ENCODE results near the gene CYP4B1.
"Not testable (repeated sequence)": the region's sequence is repeated elsewhere in the genome, so short reads cannot be mapped to it uniquely, and the experiment has no call there.

The CYP4B1 gene

GRCh38 chr1:46817814-46818213, 19.0 kb downstream of the CYP4B1 start:
- no peaks in the 10 kb centered on the region for H3K9me3 Mint-ChIP-seq
- H3K27ac Mint-ChIP-seq, result no peak overlapping the region
- peaks cover 16% of the 10 kb centered on the region for H3K27me3 Mint-ChIP-seq
- no peaks in the 10 kb centered on the region for H3K36me3 Mint-ChIP-seq (ENCODE audit: low read depth)
- H3K4me3 Mint-ChIP-seq, result no peak overlapping the region
- no peak for DNase-seq
- no peaks in the 10 kb centered on the region for H3K4me1 Mint-ChIP-seq (ENCODE audit: low read depth)

GRCh38 chr1:46818591-46818990, 19.7 kb downstream of the CYP4B1 start:
- Mint-ChIP-seq H3K4me1 (ENCODE audit: low read depth) (no peaks in the 10 kb centered on the region), H3K36me3 (ENCODE audit: low read depth) (no peaks in the 10 kb centered on the region), H3K9me3 (no peaks in the 10 kb centered on the region), H3K27me3 (peaks cover 16% of the 10 kb centered on the region), H3K4me3 (no peak overlapping the region), H3K27ac (no peak overlapping the region)
- no peak for DNase-seq

GRCh38 chr1:46819335-46819734, 20.5 kb downstream of the CYP4B1 start:
- no peaks in the 10 kb centered on the region for H3K36me3 Mint-ChIP-seq (ENCODE audit: low read depth)
- H3K4me3 Mint-ChIP-seq, result no peak overlapping the region
- DNase-seq, result no peak
- H3K27me3 Mint-ChIP-seq, result peaks cover 16% of the 10 kb centered on the region
- no peaks in the 10 kb centered on the region for H3K4me1 Mint-ChIP-seq (ENCODE audit: low read depth)
- H3K27ac Mint-ChIP-seq, result no peak overlapping the region
- no peaks in the 10 kb centered on the region for H3K9me3 Mint-ChIP-seq

- Mint-ChIP-seq H3K4me3 (no peak overlapping the region), H3K4me1 (ENCODE audit: low read depth) (no peaks in the 10 kb centered on the region), H3K27ac (no peak overlapping the region), H3K9me3 (no peaks in the 10 kb centered on the region), H3K36me3 (ENCODE audit: low read depth) (no peaks in the 10 kb centered on the region), H3K27me3 (peaks cover 16% of the 10 kb centered on the region)
- no peak for DNase-seq
Measured at GRCh38 chr1:46820076-46820475, 21.2 kb downstream of the CYP4B1 start.

- H3K9me3 Mint-ChIP-seq, result no peaks in the 10 kb centered on the region
- H3K27me3 Mint-ChIP-seq, result peaks cover 16% of the 10 kb centered on the region
- no peak overlapping the region for H3K27ac Mint-ChIP-seq
- no peak for DNase-seq
- H3K4me1 Mint-ChIP-seq (ENCODE audit: low read depth), result no peaks in the 10 kb centered on the region
- H3K36me3 Mint-ChIP-seq (ENCODE audit: low read depth), result no peaks in the 10 kb centered on the region
- no peak overlapping the region for H3K4me3 Mint-ChIP-seq
Measured at GRCh38 chr1:46820560-46821060, 21.8 kb downstream of the CYP4B1 start.

GRCh38 chr1:46822248-46822826, 23.5 kb downstream of the CYP4B1 start:
- no peak overlapping the region for H3K4me3 Mint-ChIP-seq
- no peak overlapping the region for H3K27ac Mint-ChIP-seq

GRCh38 chr1:46823151-46823550, 24.3 kb downstream of the CYP4B1 start:
- no peaks in the 10 kb centered on the region for H3K36me3 Mint-ChIP-seq (ENCODE audit: low read depth)
- DNase-seq, result no peak

More at GRCh38 chr1:46822248-46822826, 23.5 kb downstream of the CYP4B1 start:
- no peaks in the 10 kb centered on the region for H3K4me1 Mint-ChIP-seq (ENCODE audit: low read depth)
- no peaks in the 10 kb centered on the region for H3K9me3 Mint-ChIP-seq
- no peak for DNase-seq
- H3K36me3 Mint-ChIP-seq (ENCODE audit: low read depth), result no peaks in the 10 kb centered on the region
- H3K27me3 Mint-ChIP-seq, result peaks cover 16% of the 10 kb centered on the region

GRCh38 chr1:46826892-46827291, 28.0 kb downstream of the CYP4B1 start:
- H3K4me3 Mint-ChIP-seq; DNase-seq; H3K27ac Mint-ChIP-seq; H3K9me3 Mint-ChIP-seq; H3K4me1 Mint-ChIP-seq (ENCODE audit: low read depth); H3K36me3 Mint-ChIP-seq (ENCODE audit: low read depth): not testable (repeated sequence)
- peaks cover 23% of the 10 kb centered on the region for H3K27me3 Mint-ChIP-seq

More at GRCh38 chr1:46823151-46823550, 24.3 kb downstream of the CYP4B1 start:
- Mint-ChIP-seq H3K9me3 (no peaks in the 10 kb centered on the region), H3K4me3 (no peak overlapping the region), H3K27me3 (peaks cover 21% of the 10 kb centered on the region), H3K4me1 (ENCODE audit: low read depth) (no peaks in the 10 kb centered on the region), H3K27ac (no peak overlapping the region)

GRCh38 chr1:46830665-46831322, 31.9 kb downstream of the CYP4B1 start:
- no peak for DNase-seq
- no peaks in the 10 kb centered on the region for H3K36me3 Mint-ChIP-seq (ENCODE audit: low read depth)
- no peaks in the 10 kb centered on the region for H3K9me3 Mint-ChIP-seq
- no peaks in the 10 kb centered on the region for H3K4me1 Mint-ChIP-seq (ENCODE audit: low read depth)
- H3K27ac Mint-ChIP-seq, result no peak overlapping the region
- no peak overlapping the region for H3K4me3 Mint-ChIP-seq
- peaks cover 33% of the 10 kb centered on the region for H3K27me3 Mint-ChIP-seq

GRCh38 chr1:46835469-46835868, 36.6 kb downstream of the CYP4B1 start:
- H3K9me3 Mint-ChIP-seq; DNase-seq; H3K36me3 Mint-ChIP-seq (ENCODE audit: low read depth); H3K27ac Mint-ChIP-seq; H3K4me1 Mint-ChIP-seq (ENCODE audit: low read depth); H3K4me3 Mint-ChIP-seq: not testable (repeated sequence)
- peaks cover 24% of the 10 kb centered on the region for H3K27me3 Mint-ChIP-seq

GRCh38 chr1:46846386-46846785, 47.5 kb downstream of the CYP4B1 start:
- not testable (repeated sequence) for H3K27ac Mint-ChIP-seq; H3K4me3 Mint-ChIP-seq; H3K9me3 Mint-ChIP-seq; H3K4me1 Mint-ChIP-seq (ENCODE audit: low read depth); H3K36me3 Mint-ChIP-seq (ENCODE audit: low read depth); DNase-seq
- H3K27me3 Mint-ChIP-seq, result peaks cover 66% of the 10 kb centered on the region

GRCh38 chr1:46857660-46858065, 58.8 kb downstream of the CYP4B1 start:
- peaks cover 26% of the 10 kb centered on the region for H3K27me3 Mint-ChIP-seq
- not testable (repeated sequence) for H3K9me3 Mint-ChIP-seq; H3K4me3 Mint-ChIP-seq; H3K4me1 Mint-ChIP-seq (ENCODE audit: low read depth); DNase-seq; H3K36me3 Mint-ChIP-seq (ENCODE audit: low read depth); H3K27ac Mint-ChIP-seq

GRCh38 chr1:46862348-46862747, 63.5 kb downstream of the CYP4B1 start:
- no peaks in the 10 kb centered on the region for H3K36me3 Mint-ChIP-seq (ENCODE audit: low read depth)
- H3K9me3 Mint-ChIP-seq, result peaks cover 6% of the 10 kb centered on the region
- H3K4me3 Mint-ChIP-seq, result no peak overlapping the region
- peaks cover 2% of the 10 kb centered on the region for H3K4me1 Mint-ChIP-seq (ENCODE audit: low read depth)
- peaks cover 33% of the 10 kb centered on the region for H3K27me3 Mint-ChIP-seq
- H3K27ac Mint-ChIP-seq, result no peak overlapping the region
- DNase-seq, result no peak

Measured in activated T-cell treated with anti-CD3 and anti-CD28 coated beads, Interleukin-2, amount 50 U/mL, for 24 hours (primary cell).